Neutrophil (primary cell): ENCODE results near the gene NCK2.

Experiments
- H3K27ac ChIP-seq: fragments of 200-600 bp; sonication (generic); 2 replicates; pipeline ENCODE4 v1.5.1; 2016; ENCODE audit warnings: mild to moderate bottlenecking, moderate library complexity
- H3K27me3 ChIP-seq: fragments of 200-600 bp; sonication (generic); 2 replicates; pipeline ENCODE4 v1.6.0; 2016; ENCODE audit warnings: mild to moderate bottlenecking
- H3K36me3 ChIP-seq: fragments of 200-600 bp; sonication (generic); 2 replicates; pipeline ENCODE4 v1.5.1; 2017
- H3K4me1 ChIP-seq, 2 experiments: fragments of 200-600 bp in 1 of 2; sonication (generic) in 1 of 2; 1 replicate in 1 of 2; 2 replicates in 1 of 2; pipeline versions ENCODE4 v1.5.1 to v1.6.1; 2013 to 2016; ENCODE audit warnings: low read depth in 1 of 2, low read length in 1 of 2, mild to moderate bottlenecking in 1 of 2, moderate library complexity in 1 of 2; ENCODE audit not compliant: control insufficient read depth in 1 of 2, insufficient read depth in 1 of 2
- H3K4me3 ChIP-seq, 2 experiments: fragments of 200-600 bp in 1 of 2; sonication (generic) in 1 of 2; 1 replicate in 1 of 2; 2 replicates in 1 of 2; pipeline ENCODE4 v1.5.1; 2013 to 2016; ENCODE audit warnings: low read depth in 1 of 2, low read length in 1 of 2, mild to moderate bottlenecking in 1 of 2, moderate library complexity in 1 of 2
- H3K9me3 ChIP-seq: fragments of 200-600 bp; sonication (generic); 2 replicates; pipeline ENCODE4 v1.5.1; 2016
- TF ChIP-seq, protein P1 (sequence below): fragments of 200-600 bp; sonication (generic); IDR thresholded peaks from 2 replicates; pipeline ENCODE4 v1.5.1; 2016; ENCODE audit warnings: antibody characterized with exemption

The NCK2 gene

DNA sequence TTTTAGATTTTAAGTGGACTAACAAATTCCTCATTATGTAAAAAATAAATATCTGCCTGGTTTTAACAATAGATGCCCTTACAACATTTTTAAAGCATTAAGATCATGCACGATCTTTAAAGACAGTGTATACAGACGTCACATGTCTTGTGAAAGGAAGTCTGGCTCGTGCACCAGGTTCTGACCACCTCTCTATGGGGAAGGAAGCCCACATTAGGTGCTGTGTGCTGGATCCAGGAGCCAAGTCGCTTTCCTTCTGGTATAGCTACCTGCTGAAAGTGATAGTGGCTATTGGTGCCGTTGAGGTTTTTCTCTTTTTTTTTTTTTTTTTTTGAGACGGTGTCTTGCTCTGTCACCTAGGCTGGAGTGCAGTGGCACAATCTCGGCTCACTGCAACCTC, 116.5 kb downstream of the NCK2 start:
- peaks cover 0 to 3% of the 10 kb centered on the region in 2 experiments for H3K4me1 ChIP-seq

DNA sequence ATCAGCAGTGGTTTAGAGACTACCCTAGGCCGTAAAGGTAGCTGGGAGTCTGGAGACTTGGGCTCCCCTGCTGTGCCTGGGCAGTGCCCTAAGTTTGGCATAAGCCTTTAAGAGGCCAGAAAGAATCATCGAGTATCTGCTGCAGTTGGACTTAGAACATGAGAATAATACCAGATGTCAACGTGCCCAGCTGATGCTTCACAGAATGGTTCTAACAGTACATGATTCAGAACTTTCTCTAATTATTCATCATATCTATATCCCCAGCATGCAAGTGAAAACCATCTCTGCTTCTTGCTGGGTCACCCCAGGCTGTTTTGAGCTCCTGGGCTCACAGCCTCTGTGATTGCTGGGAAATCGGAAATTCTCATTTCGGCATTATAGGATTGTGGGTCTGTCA, 118.1 kb downstream of the NCK2 start:
- H3K9me3 ChIP-seq: no peaks in the 10 kb centered on the region
- no peak overlapping the region for H3K27ac ChIP-seq
- TF ChIP-seq, protein P1, sequence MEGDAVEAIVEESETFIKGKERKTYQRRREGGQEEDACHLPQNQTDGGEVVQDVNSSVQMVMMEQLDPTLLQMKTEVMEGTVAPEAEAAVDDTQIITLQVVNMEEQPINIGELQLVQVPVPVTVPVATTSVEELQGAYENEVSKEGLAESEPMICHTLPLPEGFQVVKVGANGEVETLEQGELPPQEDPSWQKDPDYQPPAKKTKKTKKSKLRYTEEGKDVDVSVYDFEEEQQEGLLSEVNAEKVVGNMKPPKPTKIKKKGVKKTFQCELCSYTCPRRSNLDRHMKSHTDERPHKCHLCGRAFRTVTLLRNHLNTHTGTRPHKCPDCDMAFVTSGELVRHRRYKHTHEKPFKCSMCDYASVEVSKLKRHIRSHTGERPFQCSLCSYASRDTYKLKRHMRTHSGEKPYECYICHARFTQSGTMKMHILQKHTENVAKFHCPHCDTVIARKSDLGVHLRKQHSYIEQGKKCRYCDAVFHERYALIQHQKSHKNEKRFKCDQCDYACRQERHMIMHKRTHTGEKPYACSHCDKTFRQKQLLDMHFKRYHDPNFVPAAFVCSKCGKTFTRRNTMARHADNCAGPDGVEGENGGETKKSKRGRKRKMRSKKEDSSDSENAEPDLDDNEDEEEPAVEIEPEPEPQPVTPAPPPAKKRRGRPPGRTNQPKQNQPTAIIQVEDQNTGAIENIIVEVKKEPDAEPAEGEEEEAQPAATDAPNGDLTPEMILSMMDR: no peak
- H3K4me1 ChIP-seq: peaks cover 0 to 3% of the 10 kb centered on the region in 2 experiments
- H3K4me3 ChIP-seq: no peak overlapping the region
- H3K36me3 ChIP-seq: peaks cover 6% of the 10 kb centered on the region
- H3K27me3 ChIP-seq: no peaks in the 10 kb centered on the region

More for the DNA sequence above, 116.5 kb downstream of the NCK2 start:
- H3K4me3 ChIP-seq: no peak overlapping the region
- no peaks in the 10 kb centered on the region for H3K9me3 ChIP-seq
- TF ChIP-seq, protein P1: no peak
- peak overlapping the region; percentile 24 for H3K27ac ChIP-seq
- peaks cover 13% of the 10 kb centered on the region for H3K36me3 ChIP-seq
- no peaks in the 10 kb centered on the region for H3K27me3 ChIP-seq

DNA sequence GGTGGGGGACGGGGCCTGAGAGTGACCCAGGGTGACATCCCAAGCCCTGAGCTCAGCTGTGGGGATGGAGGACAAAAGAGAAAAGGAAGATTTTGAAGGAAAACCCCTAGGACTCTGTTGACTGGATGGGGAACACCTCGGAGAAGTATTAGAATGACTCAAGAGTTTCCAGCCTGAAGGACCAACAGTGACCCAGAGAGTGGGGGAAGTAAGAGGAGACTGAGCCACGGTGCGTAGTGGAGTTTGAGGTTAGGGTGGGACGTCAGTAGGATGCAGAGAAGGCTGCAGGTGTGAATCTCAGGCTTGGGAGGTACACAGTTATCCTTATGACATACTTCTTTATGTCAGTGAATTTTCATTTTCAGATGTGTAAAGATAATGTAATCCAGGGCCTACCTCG, 119.5 kb downstream of the NCK2 start:
- H3K4me3 ChIP-seq: no peak overlapping the region
- TF ChIP-seq, protein P1: no peak
- peaks cover 10% of the 10 kb centered on the region for H3K36me3 ChIP-seq
- H3K4me1 ChIP-seq: peaks cover 0 to 3% of the 10 kb centered on the region in 2 experiments
- H3K27me3 ChIP-seq: no peaks in the 10 kb centered on the region
- no peaks in the 10 kb centered on the region for H3K9me3 ChIP-seq
- H3K27ac ChIP-seq: no peak overlapping the region

DNA sequence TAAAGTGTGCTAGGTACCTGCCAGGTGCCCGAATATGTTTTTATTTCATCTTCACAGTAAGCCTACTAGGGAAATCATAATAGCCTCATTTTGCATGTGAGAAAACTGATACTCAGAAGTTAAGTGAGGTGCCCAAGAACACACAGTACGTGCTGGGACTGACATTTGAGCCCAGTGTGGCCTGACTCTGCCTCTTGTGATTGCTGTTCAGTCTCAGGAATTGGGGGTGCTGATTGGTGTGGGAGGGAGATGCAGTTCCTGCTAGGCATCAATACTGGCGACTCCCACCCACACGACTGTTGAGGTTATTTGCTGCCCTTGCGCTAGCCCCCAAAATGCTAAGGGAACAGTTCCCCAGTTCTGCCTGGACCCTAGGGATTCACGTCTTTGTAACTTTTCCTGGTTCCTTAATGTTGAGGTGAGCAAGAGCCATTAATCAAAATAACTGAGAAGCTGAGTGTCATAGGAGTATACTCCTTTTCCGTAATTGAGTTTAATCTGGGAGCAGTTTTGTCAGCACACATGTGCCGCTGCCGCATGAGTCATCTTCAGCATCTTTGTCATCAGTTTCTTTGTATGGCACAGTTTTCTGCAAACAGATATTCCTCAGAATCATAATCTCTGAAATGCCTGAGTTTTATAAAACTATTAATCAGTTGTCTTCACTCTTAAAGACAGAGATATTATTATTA, 120.7 kb downstream of the NCK2 start:
- Histone ChIP-seq H3K4me3 (no peak overlapping the region), H3K9me3 (no peaks in the 10 kb centered on the region), H3K27ac (no peak overlapping the region), H3K36me3 (peaks cover 15% of the 10 kb centered on the region), H3K4me1 (peaks cover 0 to 3% of the 10 kb centered on the region in 2 experiments), H3K27me3 (no peaks in the 10 kb centered on the region)
- TF ChIP-seq, protein P1: no peak

DNA sequence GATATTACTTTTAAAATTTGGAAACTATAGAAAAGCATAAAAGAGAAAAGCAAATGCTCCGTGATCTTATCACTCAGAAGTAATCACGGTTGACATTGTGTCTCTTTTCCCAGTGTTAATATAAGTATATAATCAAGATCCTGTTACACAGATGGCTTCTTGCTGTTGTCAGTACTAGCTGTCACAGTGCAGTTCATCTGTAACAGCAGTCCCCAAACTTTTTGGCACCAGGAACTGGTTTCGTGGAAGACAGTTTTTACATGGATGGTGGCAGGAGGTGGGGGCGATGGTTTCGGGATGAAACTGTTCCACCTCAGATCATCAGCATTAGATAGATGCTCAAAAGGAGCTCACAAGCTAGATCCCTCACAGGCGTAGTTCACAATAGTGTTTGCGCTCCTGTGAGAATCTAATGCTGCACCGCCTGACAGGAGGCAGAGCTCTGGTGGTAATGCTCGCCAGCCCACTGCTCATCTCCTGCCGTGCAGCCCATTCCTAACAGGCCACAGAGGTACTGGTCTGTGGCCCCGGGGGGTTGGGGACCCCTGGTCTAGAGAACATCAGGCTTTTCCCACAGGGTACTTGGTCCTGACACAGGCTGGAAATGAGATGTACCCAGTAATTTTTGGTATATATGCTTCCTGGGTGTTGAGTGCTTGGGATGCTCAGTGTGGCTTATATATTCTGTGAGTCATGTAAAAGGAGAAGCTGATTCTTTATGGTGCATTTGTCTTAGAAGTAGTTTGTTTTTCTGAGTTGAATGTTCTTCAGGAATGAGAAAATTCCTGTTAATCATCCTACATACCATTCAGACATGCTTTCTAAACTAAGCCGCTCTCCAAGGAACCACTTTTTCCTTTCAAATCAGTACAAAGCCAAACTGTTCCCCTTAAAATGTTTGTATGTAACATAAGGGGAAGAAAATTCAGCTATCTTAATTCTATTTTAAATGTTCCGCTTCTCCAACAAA, 121.8 kb downstream of the NCK2 start:
- Histone ChIP-seq H3K27ac (no peak overlapping the region), H3K9me3 (no peaks in the 10 kb centered on the region), H3K27me3 (no peaks in the 10 kb centered on the region), H3K36me3 (peaks cover 21% of the 10 kb centered on the region), H3K4me1 (no peaks in the 10 kb centered on the region), H3K4me3 (no peak overlapping the region)
- TF ChIP-seq, protein P1: no peak
